C4-2B (cell line): ENCODE measurements around the gene ARHGEF16.

Source experiments
- ZFX ChIP-seq: fragments of 450-650 bp; IDR thresholded peaks from 2 replicates; pipeline ENCODE4 v1.6.1; 2017
- TF ChIP-seq, protein P1 (sequence below): fragments of 450-650 bp; conservative IDR thresholded peaks from 2 replicates; pipeline ENCODE4 v1.5.1; 2017; ENCODE audit warnings: mild to moderate bottlenecking

DNA sequence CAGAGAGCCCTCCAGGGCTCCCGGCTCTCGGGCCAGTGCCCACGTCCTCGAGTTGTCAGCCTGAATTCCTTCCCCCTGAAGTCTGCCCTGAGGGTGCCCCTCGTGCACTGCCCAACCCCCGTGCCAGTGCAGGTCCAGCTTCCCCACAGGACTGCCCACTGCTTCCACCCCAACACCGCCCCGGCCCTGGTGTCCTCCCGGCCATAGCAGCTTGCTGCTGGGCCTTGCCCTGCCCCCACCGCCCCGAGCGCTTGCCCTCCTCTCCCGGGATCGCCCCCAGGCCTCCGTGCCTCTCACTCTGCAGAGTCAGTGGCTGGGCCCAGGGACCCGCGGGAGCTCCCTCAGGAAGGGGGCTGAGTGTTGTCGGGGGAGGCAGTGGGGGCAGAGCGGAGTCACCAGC, 24.1 kb upstream of the ARHGEF16 start:
- TF ChIP-seq, protein P1, sequence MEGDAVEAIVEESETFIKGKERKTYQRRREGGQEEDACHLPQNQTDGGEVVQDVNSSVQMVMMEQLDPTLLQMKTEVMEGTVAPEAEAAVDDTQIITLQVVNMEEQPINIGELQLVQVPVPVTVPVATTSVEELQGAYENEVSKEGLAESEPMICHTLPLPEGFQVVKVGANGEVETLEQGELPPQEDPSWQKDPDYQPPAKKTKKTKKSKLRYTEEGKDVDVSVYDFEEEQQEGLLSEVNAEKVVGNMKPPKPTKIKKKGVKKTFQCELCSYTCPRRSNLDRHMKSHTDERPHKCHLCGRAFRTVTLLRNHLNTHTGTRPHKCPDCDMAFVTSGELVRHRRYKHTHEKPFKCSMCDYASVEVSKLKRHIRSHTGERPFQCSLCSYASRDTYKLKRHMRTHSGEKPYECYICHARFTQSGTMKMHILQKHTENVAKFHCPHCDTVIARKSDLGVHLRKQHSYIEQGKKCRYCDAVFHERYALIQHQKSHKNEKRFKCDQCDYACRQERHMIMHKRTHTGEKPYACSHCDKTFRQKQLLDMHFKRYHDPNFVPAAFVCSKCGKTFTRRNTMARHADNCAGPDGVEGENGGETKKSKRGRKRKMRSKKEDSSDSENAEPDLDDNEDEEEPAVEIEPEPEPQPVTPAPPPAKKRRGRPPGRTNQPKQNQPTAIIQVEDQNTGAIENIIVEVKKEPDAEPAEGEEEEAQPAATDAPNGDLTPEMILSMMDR = no peak
- no peak for TF ChIP-seq ZFX
